ENCODE measurements around the gene DACT2. TPM values are rescaled to one million over a fixed set of nuclear protein-coding genes. Genes with fewer than 3 reads are reported as not detected.

Gene DACT2
- total RNA-seq, 4 donors from 2014 or later = 0.38 TPM; not detected in 3

DNA sequence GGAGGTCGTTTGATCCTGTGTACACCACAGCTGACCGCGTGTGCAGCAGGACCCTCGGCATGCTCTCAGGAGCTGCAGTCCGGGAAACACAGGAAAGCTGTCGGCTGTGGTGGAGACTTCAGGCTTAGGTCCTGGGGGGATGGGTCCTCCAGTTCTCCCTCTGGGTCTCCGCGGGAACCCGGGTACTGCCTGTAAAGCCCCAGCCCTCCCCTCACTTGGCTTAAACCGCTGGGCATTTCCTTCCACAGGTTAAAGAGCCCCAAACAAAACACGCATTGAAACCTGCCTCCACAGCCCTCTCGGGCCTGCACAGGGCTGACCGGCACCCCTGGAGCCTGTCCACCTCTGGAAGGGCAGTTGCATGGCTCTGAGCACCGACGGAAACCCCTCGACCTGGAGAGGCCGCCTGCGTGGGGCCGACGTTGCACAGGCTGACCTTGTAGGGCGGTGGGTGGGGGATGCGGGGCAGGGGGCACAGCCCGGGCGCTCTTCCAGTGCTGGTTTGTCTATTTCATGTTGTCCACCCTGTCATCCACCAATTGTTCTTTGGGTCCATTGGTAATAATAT lies 59.1 kb downstream of the DACT2 start:
- TF ChIP-seq, protein P1, sequence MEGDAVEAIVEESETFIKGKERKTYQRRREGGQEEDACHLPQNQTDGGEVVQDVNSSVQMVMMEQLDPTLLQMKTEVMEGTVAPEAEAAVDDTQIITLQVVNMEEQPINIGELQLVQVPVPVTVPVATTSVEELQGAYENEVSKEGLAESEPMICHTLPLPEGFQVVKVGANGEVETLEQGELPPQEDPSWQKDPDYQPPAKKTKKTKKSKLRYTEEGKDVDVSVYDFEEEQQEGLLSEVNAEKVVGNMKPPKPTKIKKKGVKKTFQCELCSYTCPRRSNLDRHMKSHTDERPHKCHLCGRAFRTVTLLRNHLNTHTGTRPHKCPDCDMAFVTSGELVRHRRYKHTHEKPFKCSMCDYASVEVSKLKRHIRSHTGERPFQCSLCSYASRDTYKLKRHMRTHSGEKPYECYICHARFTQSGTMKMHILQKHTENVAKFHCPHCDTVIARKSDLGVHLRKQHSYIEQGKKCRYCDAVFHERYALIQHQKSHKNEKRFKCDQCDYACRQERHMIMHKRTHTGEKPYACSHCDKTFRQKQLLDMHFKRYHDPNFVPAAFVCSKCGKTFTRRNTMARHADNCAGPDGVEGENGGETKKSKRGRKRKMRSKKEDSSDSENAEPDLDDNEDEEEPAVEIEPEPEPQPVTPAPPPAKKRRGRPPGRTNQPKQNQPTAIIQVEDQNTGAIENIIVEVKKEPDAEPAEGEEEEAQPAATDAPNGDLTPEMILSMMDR (IDR thresholded peaks at IDR 0.05; ENCODE audit: low read depth) = no peak

DNA sequence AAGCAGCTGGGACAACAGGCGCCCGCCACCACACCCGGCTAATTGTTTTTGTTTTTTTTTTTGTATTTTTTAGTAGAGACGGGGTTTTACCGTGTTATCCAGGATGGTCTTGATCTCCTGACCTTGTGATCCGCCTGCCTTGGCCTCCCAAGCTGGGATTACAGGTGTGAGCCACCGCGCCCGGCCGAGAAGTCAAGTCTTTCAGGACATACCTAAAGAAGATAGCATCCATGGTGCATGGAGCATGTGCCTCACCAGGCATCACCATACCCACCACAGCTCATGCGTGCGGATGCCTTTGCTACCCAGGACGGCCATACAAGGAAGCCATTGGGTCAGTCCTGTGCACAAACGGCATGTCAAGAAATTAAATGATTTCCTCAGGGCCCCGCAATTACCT lies 60.8 kb downstream of the DACT2 start:
- TF ChIP-seq, protein P1 (IDR thresholded peaks at IDR 0.05; ENCODE audit: low read depth) = no peak

DNA sequence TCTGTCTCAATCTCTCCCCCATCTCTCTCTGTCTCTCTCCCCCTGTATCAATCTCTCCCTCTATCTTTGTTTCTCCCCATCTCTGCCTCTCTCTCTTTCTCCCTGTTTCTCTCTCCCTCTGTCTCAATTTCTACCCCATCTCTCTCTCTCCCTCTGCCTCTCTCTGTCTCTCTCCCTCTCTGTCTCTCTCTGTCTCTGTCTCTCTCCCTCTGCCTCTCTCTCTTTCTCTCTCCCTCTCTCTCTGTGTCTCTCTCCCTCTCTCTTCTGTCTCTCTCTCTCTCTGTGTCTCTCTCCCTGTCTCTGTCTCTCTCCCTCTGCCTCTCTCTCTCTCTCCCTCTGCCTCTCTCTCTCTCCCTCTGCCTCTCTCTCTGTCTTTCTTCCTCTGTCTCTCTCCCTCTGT lies 62.6 kb downstream of the DACT2 start:
- TF ChIP-seq, protein P1 (IDR thresholded peaks at IDR 0.05; ENCODE audit: low read depth) = no peak

Other genes starting within 250 kb of the DACT2 start
- gene FRMD1, start 240.6 kb downstream of the DACT2 start, total RNA-seq = 1 to 10 TPM; 1.4 to 5.5 (median 3.7) TPM
- gene SMOC2, start 121.4 kb upstream of the DACT2 start, total RNA-seq = 10 to 100 TPM; 30.5 to 52.4 (median 37.9) TPM